Measurements from ENCODE around the gene ATG2A.

ATG2A gene

GRCh38 chr11:64909653-64910343, 7.2 kb downstream of the ATG2A start:
- Histone ChIP-seq H3K4me3 (replicated peaks; ENCODE audit: insufficient read depth, low read length) (no peak overlapping the region), H3K27me3 (ENCODE audit: insufficient read depth, poor library complexity, severe bottlenecking) (no peaks in the 10 kb centered on the region), H3K27ac (replicated peaks) (no peak overlapping the region)
- TF ChIP-seq CTCF (IDR thresholded peaks at IDR 0.05; ENCODE audit: insufficient read depth, low read length) (no peak), REST (IDR thresholded peaks at IDR 0.05; ENCODE audit: insufficient replicate concordance, low read depth) (no peak), SPI1 (IDR thresholded peaks at IDR 0.05; ENCODE audit: borderline replicate concordance, low read depth) (no peak), POLR2AphosphoS5 (IDR thresholded peaks at IDR 0.05; ENCODE audit: low read depth) (no peak), GABPA (IDR thresholded peaks at IDR 0.05; ENCODE audit: low read depth) (no peak)
- DNase-seq (ENCODE audit: low read depth in 1 of 2, low spot score in 1 of 2): no peak

GRCh38 chr11:64908766-64909165, 8.2 kb downstream of the ATG2A start:
- no peak overlapping the region for H3K4me3 ChIP-seq (replicated peaks; ENCODE audit: insufficient read depth, low read length)
- H3K27ac ChIP-seq (replicated peaks): no peak overlapping the region
- DNase-seq (ENCODE audit: low read depth in 1 of 2, low spot score in 1 of 2): no peak
- no peaks in the 10 kb centered on the region for H3K27me3 ChIP-seq (ENCODE audit: insufficient read depth, poor library complexity, severe bottlenecking)
- TF ChIP-seq POLR2AphosphoS5 (IDR thresholded peaks at IDR 0.05; ENCODE audit: low read depth) (no peak), REST (IDR thresholded peaks at IDR 0.05; ENCODE audit: insufficient replicate concordance, low read depth) (no peak), GABPA (IDR thresholded peaks at IDR 0.05; ENCODE audit: low read depth) (no peak), SPI1 (IDR thresholded peaks at IDR 0.05; ENCODE audit: borderline replicate concordance, low read depth) (no peak), CTCF (IDR thresholded peaks at IDR 0.05; ENCODE audit: insufficient read depth, low read length) (no peak)

DNA sequence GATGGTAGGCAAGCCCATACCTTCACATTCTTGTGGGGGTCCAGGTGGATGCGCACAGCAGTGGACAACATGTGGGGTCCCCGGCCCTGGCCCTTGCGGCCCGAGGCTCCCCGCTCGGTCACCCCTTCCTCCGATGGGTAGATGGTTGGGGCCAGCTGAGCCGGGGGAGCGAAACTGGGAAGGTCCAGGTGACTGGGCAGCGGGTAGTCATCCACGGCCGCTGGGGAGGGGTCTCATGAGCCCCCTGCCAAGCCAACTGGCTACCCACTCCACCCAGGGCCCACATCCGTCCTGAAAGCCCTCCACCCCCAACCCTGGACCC, 10.7 kb downstream of the ATG2A start:
- Histone ChIP-seq H3K4me3 (replicated peaks; ENCODE audit: insufficient read depth, low read length) (no peak overlapping the region), H3K27ac (replicated peaks) (no peak overlapping the region), H3K27me3 (ENCODE audit: insufficient read depth, poor library complexity, severe bottlenecking) (no peaks in the 10 kb centered on the region)
- TF ChIP-seq GABPA (IDR thresholded peaks at IDR 0.05; ENCODE audit: low read depth) (no peak), REST (IDR thresholded peaks at IDR 0.05; ENCODE audit: insufficient replicate concordance, low read depth) (no peak), SPI1 (IDR thresholded peaks at IDR 0.05; ENCODE audit: borderline replicate concordance, low read depth) (no peak), POLR2AphosphoS5 (IDR thresholded peaks at IDR 0.05; ENCODE audit: low read depth) (no peak), CTCF (IDR thresholded peaks at IDR 0.05; ENCODE audit: insufficient read depth, low read length) (no peak)
- no peak for DNase-seq (ENCODE audit: low read depth in 1 of 2, low spot score in 1 of 2)

Measured in HL-60 (cell line).